ACHN (cell line): Measurements from ENCODE around the gene TOX2.

Experiments used
- DNase-seq: peaks from one replicate; pipeline ENCODE4 v3.0.0-alpha.2; 2015
- in situ Hi-C: cut with HindIII; loops from 2 replicates; pipeline ENCODE4 v1.10.0; 2017; ENCODE audit warnings: low sequenced_read_pairs, low pct_ligation_motif_present, low pct_unique_long_range_greater_than_20kb

Gene TOX2

DNA sequence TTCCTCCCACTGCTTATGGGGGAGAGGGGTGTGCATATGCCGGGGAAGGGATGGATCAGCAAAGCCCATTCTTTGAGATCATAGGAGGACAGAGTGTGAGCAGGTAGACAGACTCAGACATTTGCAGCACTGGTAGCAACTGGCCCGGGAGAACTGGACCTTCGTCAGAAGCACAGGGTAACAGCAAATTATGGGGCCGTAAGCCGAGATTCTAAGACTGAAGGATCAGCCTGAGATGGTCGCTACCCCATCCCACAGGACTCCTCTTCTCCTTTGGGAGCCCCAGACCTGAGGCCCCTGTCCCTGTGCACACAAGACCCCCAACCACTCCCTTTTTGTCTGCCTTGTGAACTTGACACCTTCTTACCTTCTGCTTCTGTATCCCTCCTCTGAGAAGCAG, 106.5 kb downstream of the TOX2 start:
- in situ Hi-C loops = no loop called here
- DNase-seq = no peak

GRCh38 chr20:44021900-44022299, 107.2 kb downstream of the TOX2 start:
- no peak for DNase-seq
- in situ Hi-C loops = no loop called here

DNA sequence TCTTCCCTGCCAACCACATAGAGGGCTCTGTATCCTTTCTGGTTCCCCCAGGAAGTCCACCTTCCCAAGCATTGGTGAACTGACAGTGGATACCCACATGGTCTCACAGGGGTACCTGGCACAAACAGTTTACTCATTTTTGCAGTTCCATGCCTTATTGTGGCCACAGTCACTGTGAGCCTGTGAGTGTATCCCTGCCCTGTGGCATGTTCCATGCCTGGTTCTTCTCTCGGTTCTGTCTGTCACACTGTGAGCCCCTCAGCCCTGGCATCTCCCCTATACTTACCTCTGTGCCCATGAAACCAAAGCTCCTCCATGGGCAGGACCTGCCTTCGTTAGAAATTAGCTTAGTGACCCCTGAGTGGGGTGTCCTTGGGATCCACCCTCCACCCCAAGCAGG, 107.8 kb downstream of the TOX2 start:
- in situ Hi-C loops = no loop called here
- DNase-seq = no peak

GRCh38 chr20:44023515-44024371, 109.1 kb downstream of the TOX2 start:
- DNase-seq = no peak
- in situ Hi-C loops = no loop called here

DNA sequence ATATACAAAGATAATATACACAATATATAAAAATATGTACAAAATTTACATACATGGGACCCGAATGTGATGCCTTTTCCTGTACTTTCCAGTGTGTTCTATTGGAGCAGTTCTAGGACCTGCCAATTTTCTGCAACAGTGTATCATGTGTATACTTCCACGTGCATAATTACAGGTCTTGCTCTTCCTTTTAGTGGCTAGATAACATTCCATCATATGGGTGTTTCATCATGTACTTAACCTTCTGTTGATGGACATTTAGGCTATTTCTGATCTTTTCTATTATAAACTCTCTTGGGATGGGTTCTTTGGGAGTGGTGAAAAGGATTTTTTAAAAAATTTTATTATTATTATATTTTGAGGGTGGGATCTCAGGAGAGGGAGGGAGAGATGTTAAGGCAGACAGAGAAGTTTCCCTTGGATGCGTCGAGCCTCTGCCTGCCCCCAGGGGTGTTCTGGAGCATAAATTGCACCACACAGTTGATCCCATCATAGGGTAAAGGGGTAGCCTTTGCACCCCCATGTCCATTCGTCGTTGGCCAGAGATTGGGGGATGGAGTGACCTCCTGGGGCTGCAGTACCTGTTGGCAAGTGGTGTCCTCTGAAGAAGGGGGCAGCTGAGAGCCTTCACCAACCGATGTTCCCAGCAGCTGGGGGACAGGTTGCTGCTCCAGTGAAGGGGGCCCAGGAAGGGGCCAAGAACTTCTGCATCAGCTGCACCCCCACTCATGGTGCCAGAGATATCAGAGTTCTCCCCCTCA, 110.3 kb downstream of the TOX2 start:
- DNase-seq = no peak
- in situ Hi-C loops = no loop called here

DNA sequence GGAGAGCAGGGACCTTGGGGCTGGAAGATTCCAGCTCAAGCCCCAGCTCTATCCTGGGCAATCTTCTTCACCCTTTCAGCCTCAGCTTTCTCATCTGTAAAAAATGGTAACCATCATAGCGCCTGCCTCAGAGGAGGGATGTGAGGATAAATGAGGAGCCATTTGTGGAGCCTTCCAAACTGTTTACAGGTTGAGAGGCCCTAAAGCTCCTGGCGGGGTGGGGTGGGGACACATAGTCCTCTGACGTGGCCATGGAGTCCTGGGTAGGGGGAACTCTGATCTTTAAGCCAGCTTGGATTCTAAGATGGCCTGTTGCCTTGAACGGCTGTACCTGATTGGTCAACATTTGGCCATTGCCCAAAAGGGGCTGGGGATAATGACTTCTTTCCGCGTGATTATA, 111.1 kb downstream of the TOX2 start:
- no peak for DNase-seq
- in situ Hi-C loops = no loop called here

GRCh38 chr20:44026647-44027342, 112.1 kb downstream of the TOX2 start:
- DNase-seq = no peak
- in situ Hi-C loops = no loop called here

DNA sequence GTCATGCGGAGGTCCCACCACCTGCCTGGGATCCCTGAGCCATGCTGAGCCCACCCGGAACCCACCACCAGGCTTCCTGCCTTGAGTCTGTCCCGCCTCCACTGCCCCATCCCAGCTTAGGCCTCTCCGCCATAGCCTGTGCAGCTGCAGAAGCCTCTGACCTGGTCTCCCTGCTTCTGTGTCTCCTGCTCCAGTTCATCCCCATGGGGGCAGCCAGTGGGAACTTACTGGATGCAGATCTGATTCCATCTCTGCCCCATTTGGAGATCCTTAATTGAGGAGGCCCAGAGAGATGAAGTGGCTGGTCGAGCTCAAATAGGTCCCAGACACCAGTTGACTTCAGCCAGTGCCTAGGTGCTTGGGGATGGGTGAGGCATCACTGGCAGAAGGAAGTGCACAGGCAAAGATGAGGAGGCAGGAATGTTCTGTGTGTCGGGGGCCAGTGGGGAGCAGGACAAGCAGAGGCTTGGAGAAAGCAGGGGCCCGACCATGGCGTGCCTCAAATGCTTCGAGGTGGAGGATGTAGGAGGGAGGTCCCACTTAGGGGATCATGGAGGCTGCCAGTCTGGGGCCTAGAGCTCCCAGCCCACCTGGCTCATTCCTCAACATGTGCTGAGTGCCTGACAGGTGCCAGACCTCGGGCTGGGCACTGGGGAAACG, 112.8 kb downstream of the TOX2 start:
- DNase-seq = no peak
- in situ Hi-C loops = no loop called here

DNA sequence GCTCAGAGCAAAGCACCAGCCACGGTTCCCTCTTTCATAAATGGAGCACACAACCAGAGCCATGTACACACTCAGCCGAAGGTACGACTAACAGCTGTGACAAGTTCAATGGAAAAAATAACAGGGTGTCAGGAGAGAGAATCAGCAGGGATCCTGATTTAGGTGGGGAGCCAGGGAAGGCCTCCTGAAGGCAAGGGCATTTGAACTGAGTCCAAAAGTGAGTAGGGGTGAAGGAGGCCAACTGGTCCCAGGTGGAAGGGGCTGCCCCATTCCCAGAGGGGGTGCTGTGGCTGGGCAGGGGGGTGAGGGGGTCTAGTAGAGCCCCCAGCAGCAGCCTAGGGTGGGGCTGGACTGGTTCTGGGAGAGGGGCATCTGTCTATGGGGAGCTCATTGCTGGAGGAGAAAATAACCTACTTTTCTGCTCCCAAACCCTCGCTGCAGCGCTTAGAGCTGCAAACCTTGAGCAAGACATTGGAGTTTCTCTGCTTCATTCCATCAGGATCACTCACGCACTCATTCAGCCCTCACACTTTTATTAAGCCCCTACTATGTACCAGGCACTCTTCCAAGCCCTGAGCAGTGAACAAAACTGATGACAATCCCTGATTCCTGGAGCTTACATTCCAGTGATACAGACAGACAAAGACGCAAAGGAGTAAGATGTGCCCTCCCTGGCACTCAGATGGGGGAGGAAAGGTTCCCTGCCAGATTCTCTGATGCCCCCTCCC, 113.5 kb downstream of the TOX2 start:
- in situ Hi-C loops = no loop called here

GRCh38 chr20:44028868-44029847, 114.5 kb downstream of the TOX2 start:
- in situ Hi-C loops = no loop called here
- no peak for DNase-seq

More for the DNA sequence above, 113.5 kb downstream of the TOX2 start:
- no peak for DNase-seq

DNA sequence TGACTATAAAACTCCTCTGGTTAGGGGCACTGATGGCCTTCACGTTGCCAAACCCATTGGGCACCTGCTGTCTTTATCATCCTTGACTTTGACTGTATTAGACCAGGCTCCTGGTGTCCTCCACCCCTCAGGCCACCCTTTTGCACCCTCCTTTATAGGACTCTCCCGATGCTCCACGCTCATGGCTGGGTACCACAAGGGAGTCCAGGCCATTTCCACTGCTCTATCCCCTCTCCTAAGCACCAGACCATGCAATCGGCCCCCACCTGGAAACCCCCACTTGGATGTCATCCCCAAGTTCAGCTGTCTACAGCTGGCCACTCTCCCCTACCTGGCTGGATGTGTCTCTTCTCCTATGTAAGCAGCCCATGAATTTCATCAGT, 115.2 kb downstream of the TOX2 start:
- no peak for DNase-seq
- in situ Hi-C loops = no loop called here

- DNase-seq = no peak
- in situ Hi-C loops = no loop called here
Measured at GRCh38 chr20:44030394-44030793, 115.7 kb downstream of the TOX2 start.

DNA sequence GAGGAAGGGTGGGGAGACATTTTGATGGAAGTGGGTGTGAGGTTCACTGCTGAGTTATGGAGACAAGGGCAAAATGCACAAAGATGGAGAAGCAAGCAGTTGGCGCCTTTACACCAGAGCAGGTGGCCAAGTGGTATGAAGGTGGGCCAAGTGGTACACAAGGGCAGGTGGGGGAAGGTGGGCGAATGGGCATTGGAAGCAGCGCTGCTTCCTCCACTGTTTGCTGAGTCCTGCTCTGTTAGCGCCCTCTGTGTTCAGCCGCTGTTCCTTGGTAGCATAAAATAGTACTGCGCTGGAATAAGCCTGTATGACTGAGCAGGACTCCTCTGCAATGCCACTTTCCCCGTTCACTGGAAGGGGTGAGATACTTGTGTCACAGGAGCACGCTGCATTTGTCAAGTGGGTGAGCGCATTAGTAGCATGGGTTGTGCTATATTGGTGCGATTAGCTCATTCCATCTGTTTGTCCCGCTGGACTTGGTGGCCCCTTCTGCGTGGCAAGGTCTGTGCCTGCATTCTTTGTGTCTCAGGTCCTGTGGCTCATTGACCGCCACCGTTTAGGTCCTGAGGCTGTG, 116.4 kb downstream of the TOX2 start:
- no peak for DNase-seq
- in situ Hi-C loops = no loop called here

- no peak for DNase-seq
- in situ Hi-C loops = no loop called here
Measured at GRCh38 chr20:44031781-44032582, 117.3 kb downstream of the TOX2 start.

DNA sequence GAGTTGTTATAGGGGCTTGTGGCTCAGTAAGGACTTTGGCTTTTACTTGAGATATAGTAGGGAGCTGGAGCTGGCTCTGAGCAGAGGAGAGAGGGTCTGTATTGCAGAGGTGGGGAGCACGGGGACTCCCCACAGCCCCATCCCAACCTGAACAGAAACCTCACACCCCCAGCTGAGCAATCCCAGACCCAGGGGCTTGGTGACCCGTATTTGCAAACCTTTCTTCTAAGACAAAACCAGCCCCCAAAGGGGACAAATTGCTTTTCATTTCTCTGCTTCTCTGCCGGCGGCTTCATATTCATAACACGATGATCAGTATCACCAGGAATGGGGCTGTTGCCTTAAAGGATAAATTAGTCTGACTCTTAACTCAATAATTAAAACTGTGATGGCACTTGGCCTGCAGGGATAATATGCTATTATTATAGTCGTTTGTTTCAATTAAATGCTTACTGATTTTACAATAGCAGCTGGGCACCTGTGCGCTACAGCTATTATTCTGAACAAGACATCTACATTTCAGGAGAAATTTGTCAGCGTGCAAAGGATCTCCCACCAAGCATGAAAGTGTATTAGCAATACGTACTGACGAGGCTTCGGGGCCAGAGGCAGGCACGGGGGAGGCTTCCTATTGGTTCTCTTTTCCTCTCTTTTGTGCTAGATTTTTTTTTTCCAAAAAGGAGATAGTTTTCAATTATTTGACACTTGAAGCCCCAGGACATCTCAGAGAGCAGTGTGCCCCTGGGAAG, 118.1 kb downstream of the TOX2 start:
- in situ Hi-C loops = no loop called here
- no peak for DNase-seq

DNA sequence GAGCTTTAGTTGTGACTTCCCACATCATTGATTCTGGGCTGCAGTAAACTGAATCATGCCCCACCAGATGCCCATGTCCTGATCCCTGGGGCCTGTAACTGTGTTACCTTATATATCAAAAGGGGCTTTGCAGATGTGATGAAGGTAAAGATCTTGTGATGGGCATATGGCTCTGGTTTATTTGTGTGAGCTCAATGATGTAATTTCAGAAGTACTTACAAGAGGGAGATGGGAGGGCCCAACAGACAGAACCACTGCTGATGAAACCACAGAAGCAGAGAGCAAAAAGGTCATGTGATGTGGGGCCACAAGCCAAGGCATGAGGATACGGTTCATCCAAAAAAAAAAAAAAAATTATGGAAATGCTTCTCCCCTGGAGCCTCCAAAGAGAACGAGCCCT, 118.7 kb downstream of the TOX2 start:
- in situ Hi-C loops = no loop called here
- DNase-seq = no peak
